NCI-H748 treated with DMSO at 0.1 percent for 48 hours (cell line): ENCODE data around the gene ITIH6.
"Not testable (repeated sequence)": the region's sequence is repeated elsewhere in the genome, so short reads cannot be mapped to it uniquely, and the experiment has no call there.

Source experiments
- DNase-seq: peaks from one replicate; lab custom pipeline; 2025; lab: John Stamatoyannopoulos, UW

ITIH6 gene

GRCh38 chrX:54808109-54808604 lies 10.1 kb upstream of the ITIH6 start:
- DNase-seq = peak; percentile 79

DNA sequence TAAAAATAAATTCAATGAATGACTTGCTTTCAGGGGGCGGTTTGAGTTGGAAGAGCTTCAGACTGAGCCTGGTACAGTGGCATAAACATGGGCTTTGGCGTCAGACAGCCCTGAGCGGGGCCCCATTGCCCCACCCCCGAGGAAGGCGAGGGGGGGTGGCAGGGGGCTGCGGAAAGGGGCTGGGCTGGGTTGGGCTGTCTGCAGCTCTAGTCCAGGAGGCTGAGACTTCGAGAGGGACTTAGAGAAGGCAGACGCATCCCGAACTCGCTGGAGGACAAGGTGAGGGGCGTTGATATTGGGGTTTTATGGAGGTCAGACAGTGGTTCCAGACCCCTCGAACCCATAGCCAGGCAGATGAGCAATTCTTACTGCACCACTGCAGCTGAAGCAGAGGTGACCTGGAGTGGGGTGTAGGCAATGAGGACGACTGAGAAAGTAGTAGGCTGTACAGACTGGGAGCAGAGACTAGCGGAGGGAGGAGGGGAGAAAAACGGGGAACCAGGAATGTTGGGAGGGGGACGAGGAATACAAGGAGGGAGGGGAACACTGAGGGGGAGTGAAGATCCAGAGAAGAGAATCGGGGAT lies 9.6 kb upstream of the ITIH6 start, which contains the start of gene MAGED2:
Gene MAGED2 (plus strand): TSS at position 222 of the 585 bp plus-strand sequence. CDS start 1,587 bp downstream, outside the sequence.
- DNase-seq = peak; percentile 18

DNA sequence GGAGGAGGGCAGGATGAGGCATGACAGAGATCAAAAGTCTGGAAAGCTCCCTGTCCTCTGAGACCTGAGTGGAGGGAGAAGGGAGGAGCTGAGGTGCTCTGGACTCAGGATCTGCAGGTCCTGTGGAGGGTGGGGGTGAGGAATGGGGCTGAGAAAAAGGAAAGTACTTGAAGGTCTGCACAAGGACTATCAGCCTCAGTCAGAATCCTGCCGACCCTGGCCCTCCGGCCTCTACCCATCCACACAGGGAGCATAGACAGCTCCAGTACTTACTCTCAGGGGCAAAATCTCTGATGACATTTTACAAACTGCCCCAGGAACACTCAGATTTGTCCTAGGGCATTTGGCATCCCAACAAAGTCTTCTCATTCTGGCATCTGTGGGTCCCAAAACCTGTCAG lies 991 bp upstream of the ITIH6 start:
- no peak for DNase-seq

DNA sequence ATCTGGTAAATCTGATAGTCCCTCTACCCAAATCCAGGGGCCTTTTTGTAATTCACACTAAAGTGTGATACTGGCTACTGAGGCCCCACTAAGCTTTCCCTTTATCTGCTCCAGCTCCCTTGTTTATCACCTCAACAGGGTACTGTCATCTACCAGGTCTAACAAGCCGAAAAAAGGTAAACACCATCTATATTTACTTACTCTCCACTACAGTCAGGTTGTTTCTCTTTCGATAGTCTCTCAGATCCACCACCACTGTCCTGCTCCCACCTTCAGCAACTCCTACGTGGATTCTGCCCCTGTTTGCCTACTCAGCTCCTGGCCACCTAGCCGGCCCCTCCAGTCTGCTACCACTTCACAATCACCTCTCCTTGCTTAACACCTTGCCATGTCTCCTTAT lies 3.3 kb downstream of the ITIH6 start:
- DNase-seq = no peak

- DNase-seq = no peak
Observed at GRCh38 chrX:54794028-54794427, 4.0 kb downstream of the ITIH6 start.

DNA sequence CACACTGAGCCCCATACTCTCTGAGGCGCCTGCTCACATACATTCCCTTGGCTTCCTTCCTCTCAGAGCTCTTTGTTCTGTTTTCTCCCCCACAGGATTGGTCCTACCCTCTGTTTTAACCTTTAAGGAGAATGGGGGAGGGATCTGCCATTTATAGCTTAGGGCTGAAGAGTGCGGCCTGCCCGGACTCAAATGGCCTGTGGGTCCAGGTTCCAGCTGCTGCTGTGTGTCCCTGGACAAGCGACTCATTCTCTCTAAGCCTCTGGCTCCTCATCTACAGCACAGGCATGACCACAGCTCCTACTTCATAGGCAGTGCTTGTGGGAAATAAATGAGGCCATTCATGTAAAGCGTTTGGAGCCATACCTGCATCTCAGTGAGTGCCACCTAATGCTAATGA lies 8.7 kb downstream of the ITIH6 start:
- DNase-seq = not testable (repeated sequence)

DNA sequence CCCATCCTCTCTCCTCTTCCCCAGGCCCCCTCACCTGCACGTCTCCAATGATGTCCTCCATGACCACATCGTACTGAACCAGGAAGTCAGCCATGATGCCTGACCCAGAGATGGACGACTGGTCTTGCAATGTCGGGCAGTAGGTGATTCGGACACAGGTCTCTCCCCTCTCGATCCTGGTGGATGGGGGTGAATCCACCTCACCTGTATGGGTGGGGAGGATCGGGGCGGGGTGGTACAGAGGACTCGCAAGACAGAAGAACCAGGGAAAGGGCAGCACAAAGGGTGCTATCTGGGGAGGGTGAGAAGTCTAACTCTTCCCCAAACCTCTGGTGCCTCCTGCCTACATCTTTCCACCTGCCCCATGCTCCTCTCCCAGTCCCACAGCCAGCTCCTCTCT lies 9.6 kb downstream of the ITIH6 start:
- DNase-seq = no peak

DNA sequence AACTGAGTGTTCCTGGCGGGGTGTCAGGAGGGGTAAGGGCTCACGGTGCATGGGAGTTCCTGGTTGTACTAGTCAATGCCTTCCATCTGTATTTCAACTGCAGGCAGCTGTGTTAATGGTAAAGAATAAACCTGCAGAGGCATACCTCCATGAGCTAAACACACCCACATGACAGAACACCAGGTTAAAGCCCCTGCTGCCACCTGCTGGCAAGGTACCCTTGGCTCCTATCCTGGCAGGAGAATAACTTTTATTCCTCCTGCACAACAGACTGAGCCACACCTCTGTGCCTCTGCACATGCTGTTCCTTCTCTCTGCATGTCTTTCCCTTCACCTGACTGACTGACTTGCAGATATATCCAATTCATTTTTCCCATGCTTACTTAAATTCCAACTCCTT lies 11.1 kb downstream of the ITIH6 start:
- peak; percentile 15 for DNase-seq

GRCh38 chrX:54785901-54786300 lies 12.2 kb downstream of the ITIH6 start:
- DNase-seq = no peak

DNA sequence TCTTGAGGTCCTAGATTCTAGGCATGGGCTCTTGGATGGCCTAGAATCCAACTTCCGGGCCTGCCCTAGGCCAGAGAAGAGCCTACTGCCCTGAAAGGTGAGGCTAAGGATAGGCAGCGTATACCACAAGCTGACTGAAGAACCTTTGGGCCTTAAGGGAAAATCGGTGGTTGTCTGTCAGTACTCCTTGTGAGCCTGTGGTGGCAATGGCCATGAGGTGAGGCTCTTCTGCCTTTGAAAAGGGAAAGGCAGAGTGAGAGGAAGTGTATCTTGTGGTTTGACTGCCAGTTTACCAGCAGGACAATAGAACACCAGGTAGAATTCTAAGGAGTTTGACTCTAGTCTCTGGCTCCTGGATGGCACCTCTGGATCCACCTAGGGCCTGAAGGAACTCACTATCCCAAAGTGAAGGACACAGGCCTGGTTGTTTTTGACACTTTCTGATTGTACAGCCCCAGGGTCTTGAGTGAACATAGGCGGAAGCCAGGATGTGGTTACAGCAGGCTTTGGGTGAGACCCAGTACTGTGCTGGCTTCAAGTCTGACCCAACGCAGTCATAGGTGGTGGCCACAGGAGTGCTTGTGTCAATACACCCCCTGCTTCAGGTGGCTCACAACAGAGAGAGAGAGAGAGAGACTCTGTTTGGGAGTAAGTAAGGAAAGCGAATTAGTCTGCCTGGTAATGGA lies 20.9 kb downstream of the ITIH6 start:
- no peak for DNase-seq

DNA sequence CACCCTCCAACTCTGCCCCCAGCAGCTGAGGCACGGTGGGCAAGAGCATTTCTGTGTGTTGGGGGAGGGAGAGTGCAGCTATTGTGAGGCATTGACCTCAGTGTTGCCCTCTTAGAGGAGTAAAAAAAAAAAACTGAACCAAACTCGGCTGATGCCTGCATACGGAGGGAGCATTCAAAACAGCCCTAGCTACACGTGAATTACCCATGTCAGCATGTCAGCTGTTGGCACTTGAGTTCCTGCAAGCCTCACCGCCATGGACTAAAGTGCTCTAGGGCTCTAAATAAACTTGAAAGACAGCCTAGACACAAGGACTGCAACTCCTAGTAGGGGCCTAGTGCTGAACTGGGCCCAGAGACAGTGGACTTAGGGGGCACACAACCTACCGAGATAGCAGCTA lies 22.0 kb downstream of the ITIH6 start:
- no peak for DNase-seq

GRCh38 chrX:54774391-54775094 lies 23.5 kb downstream of the ITIH6 start:
- DNase-seq = not testable (repeated sequence)

DNA sequence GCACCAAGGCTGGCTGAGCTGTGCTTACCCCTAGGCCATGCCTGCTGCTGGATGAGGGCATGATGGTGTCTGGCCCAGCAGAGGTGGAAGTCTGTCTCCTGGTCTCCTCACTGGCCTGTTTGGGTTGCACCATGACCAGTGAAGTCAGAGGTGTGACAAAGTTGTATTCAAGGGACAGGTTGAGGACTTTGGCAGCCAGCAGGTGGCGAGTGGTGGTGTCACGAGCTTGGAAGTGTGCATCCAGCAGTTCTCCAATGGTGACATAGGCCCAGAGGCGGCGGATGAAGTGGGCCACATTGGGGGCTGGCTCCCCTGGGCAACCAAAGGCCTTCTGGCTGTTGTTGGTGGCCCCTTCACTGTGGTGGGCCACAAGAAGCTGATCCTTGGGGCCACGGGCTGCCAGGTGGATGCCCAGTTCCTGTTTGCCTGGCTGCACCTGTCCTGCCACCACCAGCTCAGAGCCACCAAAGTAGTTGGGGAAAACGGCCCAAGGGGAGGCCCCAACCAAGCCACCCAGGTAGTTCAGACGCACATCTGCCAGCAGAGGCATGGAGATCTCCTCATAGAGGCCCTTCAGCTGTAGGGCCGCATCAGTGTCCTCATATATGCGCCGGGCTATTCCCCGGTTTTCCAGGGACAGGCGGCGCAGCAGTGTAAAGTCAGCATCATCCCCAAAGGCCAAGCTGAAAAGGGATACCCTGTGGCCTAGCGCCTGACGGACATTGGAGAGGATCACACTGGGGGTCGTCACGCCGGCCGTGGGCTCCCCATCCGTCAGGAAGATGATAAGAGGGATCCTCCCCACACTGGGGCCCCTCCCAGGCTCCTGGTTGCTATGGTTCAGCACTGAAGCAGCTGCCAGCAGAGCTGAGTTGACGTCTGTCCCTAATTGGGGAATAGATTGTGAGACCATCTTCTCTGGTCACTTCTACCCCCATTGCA lies 39.7 kb downstream of the ITIH6 start:
- DNase-seq = no peak

GRCh38 chrX:54754854-54755253 lies 43.2 kb downstream of the ITIH6 start:
- no peak for DNase-seq

DNA sequence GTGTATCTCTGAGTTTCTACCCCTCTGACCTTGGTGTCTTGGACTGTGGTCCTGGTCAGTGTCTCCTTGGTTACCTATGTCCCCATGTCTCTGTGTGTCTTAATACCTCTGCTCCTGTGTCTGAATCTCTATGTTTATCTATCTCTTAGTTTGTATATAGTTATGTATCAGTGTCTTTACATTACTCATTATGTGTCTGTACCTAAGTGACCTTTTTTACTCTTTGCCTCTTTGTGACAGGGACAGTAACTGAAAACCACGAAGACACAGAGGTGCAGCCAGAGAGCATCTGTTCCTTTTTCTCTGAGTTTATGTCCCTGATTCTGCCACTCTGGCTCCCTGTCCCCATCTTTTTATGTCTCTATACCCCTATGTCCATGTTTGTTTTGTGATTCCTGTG lies 49.4 kb downstream of the ITIH6 start:
- no peak for DNase-seq

- DNase-seq = no peak
Observed at GRCh38 chrX:54747733-54748393, 50.2 kb downstream of the ITIH6 start.

DNA sequence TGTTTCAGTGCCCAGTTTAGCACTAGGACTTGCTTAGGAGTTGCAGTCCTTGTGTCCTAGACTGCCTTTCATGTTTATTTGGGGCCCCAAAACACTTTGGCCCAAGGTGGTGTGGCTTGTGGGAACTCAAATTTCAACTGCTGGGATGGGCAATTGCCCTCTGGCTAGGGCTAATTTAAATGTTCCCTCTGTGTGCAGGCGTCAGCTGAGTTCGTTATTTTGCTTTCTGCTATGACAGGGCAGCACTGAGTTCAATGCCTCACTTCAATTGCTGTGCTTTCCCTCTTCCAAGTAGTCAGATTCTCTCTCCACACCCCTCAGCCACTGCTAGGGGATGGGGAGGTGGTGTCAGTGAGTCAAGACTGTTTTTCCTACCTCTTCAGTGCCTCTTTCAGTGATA lies 51.1 kb downstream of the ITIH6 start:
- no peak for DNase-seq

DNA sequence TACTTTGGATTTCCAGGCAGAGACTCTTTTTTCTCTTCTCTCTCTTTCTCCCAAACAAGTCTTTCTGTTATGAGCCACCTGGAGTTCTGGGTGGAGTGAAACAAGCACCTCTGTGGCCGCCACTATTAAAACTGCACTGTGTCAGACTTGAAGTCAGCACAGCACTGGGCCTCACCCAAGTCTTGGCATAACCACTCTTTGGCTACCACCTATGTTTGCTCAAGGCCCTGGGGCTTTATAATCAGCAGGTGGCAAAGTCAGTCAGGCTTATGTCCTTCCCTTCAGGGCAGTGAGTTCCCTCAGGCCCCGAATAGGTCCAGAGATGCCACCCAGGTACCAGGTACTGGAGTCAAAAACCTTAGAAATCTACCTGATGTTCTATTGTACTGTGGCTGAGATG lies 52.4 kb downstream of the ITIH6 start:
- DNase-seq = no peak

- DNase-seq = not testable (repeated sequence)
Observed at GRCh38 chrX:54738567-54738966, 59.5 kb downstream of the ITIH6 start.

GRCh38 chrX:54736298-54736942 lies 61.6 kb downstream of the ITIH6 start:
- not testable (repeated sequence) for DNase-seq

GRCh38 chrX:54721424-54721823 lies 76.6 kb downstream of the ITIH6 start:
- no peak for DNase-seq
